Epithelial cell of proximal tubule (primary cell): ENCODE data around the gene MRFAP1. TPM values are rescaled to one million over a fixed set of nuclear protein-coding genes. Genes with fewer than 3 reads are reported as not detected.

Experiments used
- DNase-seq: peaks from one replicate; pipeline ENCODE4 v3.0.0-alpha.2; 2011; ENCODE audit warnings: low read depth
- H3K4me3 ChIP-seq: 2 replicates; pipeline ENCODE4 v1.5.1; 2011; ENCODE audit warnings: low read depth, mild to moderate bottlenecking, low read length
- total RNA-seq: library from RNA; depleted of rRNA; stranded (reverse); fragments of >200 nt; gene quantifications from 2 replicates; pipeline ENCODE4 v1.2.3, GENCODE V29; 2015
- TF ChIP-seq, protein P1 (sequence below): conservative IDR thresholded peaks from 2 replicates; pipeline ENCODE4 v1.5.1; 2012; ENCODE audit warnings: low read depth, mild to moderate bottlenecking, low read length

The MRFAP1 gene
- 266 and 330 TPM in 2 replicates for total RNA-seq

DNA sequence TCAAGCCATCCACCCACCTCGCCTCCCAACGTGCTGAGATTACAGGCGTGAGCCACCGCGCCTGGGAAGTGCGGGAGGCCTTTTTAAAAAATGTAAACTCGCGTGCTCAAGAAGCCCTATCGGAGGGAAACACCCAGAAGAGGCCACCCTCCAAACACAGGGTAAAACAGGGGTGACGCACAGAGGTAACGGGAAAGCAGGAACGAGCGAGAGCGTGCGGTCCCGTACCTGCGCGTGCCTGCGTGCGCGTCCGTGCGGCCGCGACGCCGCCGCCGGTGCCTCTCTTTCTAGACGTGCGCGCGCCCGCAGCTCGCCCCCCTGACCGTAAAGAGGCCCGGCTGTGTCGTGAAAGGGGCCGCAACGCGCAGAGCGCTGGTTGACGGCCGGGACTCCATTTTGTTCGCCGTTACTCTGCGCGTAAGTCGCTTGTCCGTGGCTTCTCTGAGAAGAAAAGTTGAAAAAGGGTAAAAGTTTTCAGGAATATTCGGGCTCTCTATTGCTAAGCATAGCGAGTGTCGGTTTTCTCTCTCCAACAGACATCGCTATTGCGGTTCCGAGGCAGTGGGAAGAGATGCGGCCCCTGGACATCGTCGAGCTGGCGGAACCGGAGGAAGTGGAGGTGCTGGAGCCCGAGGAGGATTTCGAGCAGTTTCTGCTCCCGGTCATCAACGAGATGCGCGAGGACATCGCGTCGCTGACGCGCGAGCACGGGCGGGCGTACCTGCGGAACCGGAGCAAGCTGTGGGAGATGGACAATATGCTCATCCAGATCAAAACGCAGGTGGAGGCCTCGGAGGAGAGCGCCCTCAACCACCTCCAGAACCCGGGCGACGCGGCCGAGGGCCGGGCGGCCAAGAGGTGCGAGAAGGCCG, at the start of gene MRFAP1:
TSS of gene MRFAP1 (plus strand) at position 394 of the 872 bp plus-strand sequence. CDS start at position 572, 178 bp downstream.
- peak within 1 kb of the TSS; percentile 95 for H3K4me3 ChIP-seq
- TF ChIP-seq, protein P1, sequence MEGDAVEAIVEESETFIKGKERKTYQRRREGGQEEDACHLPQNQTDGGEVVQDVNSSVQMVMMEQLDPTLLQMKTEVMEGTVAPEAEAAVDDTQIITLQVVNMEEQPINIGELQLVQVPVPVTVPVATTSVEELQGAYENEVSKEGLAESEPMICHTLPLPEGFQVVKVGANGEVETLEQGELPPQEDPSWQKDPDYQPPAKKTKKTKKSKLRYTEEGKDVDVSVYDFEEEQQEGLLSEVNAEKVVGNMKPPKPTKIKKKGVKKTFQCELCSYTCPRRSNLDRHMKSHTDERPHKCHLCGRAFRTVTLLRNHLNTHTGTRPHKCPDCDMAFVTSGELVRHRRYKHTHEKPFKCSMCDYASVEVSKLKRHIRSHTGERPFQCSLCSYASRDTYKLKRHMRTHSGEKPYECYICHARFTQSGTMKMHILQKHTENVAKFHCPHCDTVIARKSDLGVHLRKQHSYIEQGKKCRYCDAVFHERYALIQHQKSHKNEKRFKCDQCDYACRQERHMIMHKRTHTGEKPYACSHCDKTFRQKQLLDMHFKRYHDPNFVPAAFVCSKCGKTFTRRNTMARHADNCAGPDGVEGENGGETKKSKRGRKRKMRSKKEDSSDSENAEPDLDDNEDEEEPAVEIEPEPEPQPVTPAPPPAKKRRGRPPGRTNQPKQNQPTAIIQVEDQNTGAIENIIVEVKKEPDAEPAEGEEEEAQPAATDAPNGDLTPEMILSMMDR, result no peak
- peak; percentile 68 for DNase-seq

DNA sequence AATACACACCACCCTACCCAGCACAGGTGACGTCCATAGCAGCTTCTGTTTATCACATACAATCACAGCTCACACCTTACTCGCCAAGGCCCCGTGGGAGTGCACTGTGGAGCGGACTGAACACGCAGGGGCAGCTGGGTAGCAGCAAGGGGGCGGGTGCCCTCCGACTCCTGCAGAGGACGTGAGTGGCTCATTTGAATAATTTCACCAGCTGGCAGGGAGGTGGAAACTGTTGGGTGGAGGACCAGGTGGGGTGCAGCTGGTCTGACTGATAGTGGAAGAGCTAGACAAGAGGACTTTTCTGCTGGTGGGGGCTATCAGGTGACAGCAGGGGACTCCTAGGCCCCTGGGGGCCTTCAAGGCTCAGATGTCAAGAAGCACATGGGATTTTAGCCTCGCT, 49.2 kb upstream of the MRFAP1 start:
- TF ChIP-seq, protein P1, result no peak
- H3K4me3 ChIP-seq, result no peak overlapping the region
- no peak for DNase-seq

DNA sequence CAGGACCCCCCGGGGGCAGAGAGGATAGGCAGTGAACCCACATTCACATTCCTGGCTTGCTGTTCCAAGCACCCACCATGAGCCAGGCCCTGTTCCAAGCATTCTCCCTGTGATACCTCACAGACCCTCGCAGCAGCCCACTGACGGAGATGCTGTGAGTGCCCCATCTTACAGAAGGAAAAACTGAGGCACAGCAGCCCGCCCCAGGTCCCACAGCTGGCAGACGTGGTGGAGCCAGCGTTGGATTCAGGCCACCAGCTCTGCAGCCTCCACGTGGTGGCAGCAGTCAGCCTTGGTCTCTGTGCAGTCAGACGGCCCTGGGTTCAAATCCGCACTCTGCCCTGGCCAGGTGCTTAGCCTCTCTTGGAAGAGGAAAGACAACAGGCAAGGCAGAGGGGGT, 48.7 kb upstream of the MRFAP1 start:
- no peak overlapping the region for H3K4me3 ChIP-seq
- TF ChIP-seq, protein P1, result no peak
- no peak for DNase-seq

DNA sequence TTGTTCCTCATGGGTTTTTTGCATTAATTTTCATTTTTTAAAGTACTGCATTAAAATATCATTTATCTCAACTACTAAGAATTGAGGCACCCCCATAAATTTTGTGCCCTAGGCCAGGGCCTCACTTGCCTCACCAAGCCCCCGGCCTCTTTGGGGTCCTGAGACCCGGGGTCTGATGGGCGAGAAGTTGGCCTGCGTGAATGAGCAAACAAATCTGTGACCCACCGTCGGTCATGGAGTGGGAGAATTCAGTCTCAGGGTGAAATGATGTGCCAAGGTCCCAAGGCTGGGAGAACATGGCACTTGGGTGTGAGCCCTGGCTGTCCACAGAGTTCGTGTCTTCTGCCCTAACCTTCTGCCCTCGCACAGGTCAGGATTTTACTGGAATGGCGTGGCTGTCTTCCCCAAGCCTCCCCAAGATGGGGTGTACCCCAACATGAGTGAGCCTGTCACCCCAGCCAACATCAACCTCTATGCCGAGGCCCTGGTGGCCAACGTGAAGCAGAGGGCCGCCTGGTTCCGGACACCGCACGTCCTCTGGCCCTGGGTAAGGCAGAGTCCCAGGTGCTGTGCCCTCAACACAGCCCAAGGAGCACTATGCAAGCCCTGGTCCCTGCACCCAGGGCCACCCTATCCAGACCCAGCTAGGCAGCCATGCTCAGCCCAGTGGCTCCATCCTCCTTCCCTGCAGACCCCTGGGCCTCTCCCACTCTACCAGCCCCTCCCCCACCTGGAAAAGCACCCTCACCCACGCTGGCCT, 47.5 kb upstream of the MRFAP1 start:
- no peak for DNase-seq
- TF ChIP-seq, protein P1, result no peak
- H3K4me3 ChIP-seq, result no peak overlapping the region

DNA sequence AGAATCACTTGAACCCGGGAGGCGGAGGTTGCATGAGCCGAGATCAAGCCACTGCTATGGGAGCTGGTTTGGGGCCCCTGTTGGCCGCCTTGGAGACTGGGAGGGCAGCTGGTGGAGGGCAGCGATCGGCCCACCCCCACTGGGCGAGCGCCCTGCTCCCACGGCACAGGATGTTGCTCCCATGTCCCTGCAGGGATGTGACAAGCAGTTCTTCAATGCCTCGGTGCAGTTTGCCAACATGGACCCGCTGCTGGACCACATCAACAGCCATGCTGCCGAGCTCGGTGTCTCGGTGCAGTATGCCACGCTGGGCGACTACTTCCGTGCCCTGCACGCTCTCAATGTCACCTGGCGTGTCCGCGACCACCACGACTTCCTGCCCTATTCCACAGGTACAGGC, 46.1 kb upstream of the MRFAP1 start:
- TF ChIP-seq, protein P1, result no peak
- DNase-seq, result no peak
- no peak overlapping the region for H3K4me3 ChIP-seq

DNA sequence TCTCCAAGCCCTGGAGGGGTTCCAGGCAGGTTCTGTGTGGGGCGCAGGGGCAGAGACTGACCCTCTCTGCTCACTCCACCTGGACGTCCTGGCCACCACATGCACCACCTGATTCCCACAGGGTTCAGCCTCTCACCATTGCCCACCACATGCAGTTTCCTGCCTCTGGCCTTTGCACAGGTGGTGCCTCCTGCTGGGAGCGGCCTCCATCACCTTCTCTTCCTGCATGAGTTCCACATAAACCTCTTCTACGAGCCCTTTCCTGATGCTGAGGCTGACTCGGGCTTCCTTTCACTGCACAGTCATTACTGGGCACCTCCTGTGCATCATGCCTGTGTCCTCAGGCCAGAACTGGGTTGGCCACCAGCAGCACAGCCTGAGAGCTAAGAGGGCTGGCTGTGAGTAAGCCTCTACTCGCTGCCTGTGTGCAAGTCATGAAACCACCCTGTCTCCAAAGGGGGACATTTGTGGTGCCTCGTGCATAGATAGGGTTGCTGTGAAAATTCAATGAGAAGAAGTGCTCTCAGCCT, 45.6 kb upstream of the MRFAP1 start:
- no peak for DNase-seq
- TF ChIP-seq, protein P1, result no peak

More for the DNA sequence above, 45.6 kb upstream of the MRFAP1 start:
- no peak overlapping the region for H3K4me3 ChIP-seq
